ENCODE measurements around the gene ZG16B. TPM values are rescaled to one million over a fixed set of nuclear protein-coding genes. Genes with fewer than 3 reads are reported as not detected.

ZG16B gene, protein sequence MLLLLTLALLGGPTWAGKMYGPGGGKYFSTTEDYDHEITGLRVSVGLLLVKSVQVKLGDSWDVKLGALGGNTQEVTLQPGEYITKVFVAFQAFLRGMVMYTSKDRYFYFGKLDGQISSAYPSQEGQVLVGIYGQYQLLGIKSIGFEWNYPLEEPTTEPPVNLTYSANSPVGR
- total RNA-seq = 55.9 TPM

DNA sequence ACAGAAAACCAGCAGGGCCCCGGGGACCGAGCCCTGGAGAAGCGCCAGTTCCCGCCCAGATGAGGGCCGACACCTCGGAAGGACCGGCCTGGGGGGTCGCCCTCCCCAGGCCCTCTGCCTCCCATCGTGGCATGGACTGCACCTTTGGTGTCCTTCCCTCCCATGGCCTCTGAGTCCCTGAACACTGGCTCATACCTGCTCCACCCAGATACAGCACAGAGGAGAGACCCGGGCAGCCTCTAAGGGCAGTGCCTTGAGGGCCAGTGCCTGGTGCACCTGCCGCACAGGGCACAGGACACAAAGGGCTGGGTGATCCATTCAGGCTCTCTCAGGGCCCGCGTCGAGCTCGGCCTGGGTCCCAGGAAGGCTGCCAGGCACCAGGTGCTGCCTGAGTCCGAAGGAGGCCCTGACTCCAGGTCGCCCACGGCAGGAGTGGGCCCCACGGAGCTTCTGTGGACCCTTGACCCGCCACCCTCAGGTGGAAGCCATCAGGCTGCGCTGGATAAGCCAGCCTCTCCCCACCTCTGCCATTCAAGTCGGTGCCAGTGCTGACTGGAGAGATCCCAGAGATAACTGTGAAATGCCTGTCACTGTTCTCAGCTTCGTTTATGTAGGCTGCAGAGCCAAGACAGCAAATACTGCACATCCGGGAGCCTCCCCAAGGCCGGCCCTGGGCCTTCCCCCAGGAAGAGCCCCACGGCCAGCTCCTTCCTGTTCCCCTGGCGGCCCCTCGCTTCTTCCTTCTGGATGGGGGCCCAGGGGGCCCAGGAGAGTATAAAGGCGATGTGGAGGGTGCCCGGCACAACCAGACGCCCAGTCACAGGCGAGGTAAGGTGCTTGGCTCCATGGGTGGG, at the start of gene ZG16B:
Gene ZG16B (plus strand): TSS at position 803 of the 854 bp plus-strand sequence. CDS start 139 bp downstream, outside the sequence.
- DNase-seq (ENCODE audit: low spot score) = peak; percentile 29

DNA sequence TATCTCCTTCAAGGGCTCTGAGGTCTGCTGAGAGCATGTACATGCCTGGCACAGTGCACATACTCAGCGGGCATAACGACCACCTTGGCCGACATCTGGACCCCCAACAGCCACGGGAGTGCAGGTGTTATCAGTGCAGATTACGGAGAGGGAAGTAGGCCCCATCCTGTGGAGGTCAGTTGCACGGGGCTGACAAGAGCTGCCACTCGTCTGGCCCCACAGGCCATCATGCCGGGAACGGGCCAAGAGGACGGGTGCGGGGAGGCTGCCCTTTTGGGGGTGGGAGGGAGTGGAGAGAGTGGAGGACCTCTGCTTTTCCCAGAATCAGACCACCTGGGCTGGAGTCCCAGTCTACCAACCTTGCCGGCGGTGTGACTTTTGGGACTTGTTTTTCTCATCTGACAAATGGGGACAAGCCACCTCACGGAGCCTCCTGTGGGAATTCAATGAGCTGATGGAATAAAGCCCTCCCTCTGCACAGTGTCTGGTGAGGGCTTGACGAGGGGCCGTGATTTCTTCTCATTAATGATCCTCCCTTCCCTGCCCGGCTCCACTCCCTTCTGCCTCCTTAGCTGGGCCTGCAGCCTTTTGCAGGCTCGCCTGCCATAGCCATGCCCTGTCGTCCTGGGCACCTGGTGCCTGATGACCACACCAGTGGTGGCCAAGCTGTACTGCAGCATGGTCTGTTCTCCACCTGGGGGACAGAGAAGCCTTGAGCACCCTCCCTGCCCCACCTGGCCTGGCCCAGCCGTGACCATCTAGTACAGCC, 47.3 kb upstream of the ZG16B start:
- no peak for DNase-seq (ENCODE audit: low spot score)

DNA sequence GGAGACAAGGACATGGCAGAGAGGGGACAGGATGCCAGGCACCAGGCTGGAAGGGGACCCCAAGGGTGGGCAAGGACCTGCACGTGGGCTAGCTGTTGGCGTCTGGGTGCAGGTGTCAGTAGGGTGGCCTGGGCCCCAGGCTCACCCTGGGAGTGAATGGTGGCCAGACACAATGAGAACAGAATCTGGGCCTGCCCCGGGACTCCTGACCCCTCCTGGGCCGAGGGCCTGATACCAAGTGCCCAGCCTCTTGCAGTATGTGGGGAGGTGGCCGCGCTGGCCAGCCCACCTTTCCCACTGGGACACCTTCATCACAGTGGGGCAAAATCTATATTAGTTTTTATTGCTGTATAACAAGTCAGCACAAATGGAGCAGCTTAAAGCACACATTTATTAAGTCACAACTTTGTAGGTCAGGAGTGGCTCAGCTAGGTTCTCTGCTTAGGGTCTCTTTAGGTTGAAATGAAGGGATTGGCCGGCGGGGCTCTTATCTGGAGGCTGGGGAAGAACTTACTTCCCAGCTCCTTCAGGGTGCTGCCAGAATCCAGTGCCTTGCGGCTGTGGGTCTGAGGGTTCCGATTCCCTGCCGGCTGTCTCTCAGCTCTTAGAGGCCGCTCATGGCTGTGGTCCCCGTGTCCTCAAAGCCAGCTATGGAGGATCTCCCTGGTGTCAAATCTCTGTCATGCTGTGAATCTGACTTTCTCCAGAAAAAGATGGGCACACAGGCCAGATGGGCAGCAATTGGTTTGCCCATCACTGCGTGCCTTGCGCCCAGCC, 46.3 kb upstream of the ZG16B start:
- no peak for DNase-seq (ENCODE audit: low spot score)

DNA sequence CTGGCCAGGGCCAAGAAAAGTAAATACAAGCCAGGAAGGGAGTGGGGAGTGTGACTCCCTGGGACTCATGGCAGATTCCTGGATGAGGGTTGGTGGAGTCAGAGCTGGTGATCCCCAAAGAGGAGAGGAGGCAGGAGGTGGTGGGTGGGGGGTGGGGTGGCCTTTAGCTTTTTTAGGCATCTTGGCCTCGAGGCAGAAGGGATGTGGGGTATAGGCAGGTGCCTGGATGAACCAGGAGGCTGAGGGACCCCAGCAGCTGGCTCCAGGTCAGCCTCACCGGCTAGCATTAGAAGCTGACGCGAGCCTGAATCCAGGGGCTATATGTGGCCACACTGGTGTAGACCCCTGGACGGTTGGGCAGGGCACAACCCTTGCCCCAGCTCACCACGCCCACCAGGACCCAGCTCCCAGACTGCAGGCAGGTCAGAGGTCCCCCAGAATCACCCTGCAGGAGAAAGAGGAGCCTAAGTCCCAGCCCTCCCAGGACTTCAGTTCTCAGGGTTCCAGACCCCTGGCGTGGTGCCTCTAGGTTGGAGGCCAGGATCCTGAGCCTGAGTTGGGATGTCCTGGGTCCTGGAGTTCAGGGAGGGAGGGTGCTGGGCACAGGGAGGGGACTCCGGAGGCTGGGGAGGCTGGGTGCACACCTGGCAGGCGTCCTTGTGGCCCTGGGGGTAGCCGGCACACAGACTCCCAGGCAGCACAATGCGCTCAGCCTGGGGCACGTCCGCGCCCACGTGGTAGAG, 45.6 kb upstream of the ZG16B start:
- DNase-seq (ENCODE audit: low spot score) = no peak

DNA sequence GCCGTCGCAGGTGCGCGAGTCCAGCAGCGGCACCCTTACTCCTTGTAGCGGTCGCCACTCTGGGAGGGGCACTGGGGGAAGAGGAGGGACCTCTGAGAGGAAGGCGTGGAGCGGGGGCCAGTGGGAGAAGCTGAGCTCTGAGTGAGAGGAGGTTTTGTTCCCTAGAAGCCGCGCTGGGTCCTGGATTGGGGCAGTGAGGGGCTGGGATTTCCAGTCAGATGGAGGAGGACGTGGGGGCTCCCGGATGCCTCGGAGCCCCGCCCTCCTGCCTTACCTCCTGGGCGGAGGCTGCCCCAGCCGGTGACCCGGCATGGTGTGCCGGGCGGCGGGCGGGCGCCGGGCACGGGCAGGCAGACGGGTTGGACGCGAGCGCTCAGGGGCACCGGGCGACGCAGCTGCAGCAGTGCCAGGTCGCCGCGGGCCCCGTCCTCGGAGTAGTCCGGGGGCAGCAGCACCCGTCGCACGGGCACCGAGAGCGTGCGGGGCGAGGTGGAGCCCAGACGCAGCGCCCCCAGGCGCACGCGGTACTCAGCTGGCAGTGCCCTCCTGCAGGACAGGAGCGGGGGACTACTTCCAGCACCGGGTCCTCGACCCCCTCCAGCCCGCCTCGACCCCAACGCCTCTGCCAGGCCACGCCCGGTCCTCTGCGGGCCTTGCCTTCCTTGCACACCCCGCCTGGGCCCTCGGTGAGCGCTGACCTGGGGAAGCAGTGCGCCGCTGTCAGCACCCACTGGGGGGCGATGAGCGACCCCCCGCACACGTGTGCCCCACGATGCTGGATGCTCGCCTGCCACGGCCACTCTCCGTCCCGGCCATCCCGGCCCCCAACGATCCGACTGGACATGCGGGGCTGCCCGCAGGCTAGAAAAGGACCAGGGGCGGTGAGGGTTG, 44.8 kb upstream of the ZG16B start:
- no peak for DNase-seq (ENCODE audit: low spot score)

DNA sequence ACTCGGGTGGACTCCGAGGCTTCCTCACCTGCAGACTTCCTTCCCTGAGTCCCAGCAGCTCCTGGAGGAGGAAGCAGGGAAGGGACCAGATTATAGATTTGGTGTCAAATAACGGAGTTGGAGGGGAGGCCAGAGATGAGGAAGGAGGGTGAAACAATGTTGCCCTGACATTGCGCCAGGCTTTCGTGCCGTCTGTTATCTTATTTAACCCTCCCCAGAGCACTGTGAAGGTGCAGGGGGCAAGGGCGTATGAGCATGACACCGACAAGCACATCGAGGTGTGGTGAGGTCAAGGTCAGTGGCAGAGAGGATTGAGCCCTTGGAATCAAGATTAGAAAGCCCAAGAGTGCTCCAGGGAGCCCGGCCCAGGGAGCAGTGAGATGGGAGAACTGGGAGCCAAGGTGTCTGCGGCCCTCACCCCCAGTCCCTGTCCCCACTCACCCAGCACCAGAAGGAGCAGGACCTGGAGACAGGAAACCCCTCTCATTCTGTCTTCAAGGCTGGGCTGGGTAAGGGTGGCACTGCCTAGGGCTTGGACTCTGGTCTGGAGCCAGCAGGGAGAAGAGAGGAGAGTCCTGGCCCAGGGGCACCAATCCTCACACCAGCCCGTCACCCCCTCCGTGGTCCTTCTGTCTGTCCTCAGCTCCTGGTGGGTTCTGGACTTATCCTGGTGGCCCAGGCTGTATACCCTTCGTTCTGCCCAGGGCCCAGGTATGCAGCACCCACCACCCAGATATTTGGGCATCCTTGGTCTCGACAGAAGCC, 43.9 kb upstream of the ZG16B start:
- DNase-seq (ENCODE audit: low spot score) = no peak

DNA sequence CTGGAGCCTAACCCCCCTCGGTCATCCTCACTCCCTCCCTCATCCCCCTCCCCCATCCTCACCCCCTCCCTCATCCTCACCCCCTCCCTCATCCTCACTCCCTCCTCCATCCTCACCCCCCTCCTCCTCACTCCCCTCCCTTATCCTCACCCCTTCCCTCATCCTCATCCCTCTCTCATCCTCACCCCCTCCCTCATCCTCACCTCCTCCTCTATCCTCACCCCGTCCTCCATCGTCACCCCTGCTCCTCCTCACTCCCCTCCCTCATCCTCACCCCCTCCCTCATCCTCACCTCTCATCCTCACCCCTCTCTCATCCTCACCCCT, 43.3 kb upstream of the ZG16B start:
- DNase-seq (ENCODE audit: low spot score) = no peak

DNA sequence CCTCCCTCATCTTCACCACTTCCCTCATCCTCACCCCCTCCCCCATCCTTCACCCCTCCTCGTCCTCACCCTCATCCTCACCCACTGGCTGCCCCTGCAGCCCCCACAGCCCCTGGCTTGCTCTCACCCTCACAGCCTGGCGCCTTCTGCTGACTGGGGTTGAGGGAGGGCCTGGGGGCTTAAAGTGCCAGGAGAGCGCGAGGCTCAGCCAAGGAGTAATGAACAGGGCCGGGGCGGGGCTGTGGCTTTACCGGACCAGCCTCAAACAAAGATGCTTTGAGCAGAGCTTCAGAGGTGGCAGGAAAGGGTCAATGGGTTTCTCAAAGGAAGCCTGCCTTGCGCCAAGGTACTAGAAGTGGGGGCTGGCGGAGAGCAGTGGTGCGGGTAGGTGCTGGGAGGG, 42.7 kb upstream of the ZG16B start, which contains the start of gene PRSS33:
Gene PRSS33 (minus strand): TSS at position 155 of the 400 bp plus-strand sequence. CDS start 1,013 bp downstream, outside the sequence.
- DNase-seq (ENCODE audit: low spot score) = no peak

DNA sequence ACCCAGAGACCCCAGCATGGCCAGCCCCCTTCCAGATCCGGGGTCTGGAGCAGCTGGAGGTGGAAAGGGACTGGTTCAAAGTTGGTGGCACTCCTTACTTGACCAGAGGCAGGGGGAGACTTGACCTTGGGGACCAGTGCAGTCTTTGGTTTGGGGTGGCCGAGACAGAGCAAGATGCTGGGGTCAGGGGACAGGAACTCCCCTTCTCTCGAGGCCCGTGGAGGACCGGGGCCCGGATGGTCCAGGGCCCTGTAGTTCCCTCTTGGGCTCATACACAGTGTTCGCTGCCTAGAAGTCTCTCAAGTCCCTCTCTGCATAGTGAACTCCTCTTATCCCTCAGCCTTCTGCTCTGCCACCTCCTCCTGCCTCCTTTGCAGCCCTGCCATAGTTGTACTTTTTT, 42.1 kb upstream of the ZG16B start:
- no peak for DNase-seq (ENCODE audit: low spot score)

DNA sequence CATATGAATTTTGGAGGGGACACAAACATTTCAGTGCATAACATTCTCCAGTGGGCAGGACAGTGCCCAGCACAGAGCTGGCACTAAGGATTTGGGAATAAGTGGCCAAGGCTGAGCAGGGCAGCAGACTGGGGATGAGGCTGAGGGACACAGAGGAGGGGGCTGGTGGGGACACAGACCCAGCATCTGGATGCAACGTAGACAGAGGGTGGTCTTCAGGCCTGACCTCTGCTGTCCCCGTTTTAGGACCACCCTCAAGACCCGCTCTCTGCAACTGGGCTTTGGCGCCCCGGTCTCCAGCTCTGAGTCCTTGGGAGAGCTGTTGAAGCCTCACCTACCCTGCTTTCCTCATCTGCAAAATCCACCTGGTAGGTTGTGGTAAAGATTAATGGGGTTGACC, 39.5 kb upstream of the ZG16B start:
- DNase-seq (ENCODE audit: low spot score) = no peak

DNA sequence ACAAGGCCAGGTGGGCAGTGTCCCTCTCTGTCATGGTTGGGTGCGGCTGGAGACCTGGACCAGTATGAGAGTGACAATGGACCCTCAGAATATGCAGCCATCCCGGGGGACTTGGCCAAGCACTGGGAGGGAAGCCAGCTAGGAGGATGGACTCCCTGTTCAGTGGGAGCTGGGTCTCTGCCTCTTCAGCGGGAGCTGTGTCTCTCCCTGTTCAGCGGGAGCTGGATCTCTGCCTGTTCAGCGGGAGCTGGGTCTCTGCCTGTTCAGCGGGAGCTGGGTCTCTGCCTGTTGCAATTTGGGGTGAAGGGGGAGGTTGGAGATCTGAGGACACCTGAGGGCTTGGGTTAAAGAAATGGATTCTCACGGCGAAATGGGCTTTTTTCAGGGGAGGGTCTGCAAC, 38.9 kb upstream of the ZG16B start:
- DNase-seq (ENCODE audit: low spot score) = no peak

DNA sequence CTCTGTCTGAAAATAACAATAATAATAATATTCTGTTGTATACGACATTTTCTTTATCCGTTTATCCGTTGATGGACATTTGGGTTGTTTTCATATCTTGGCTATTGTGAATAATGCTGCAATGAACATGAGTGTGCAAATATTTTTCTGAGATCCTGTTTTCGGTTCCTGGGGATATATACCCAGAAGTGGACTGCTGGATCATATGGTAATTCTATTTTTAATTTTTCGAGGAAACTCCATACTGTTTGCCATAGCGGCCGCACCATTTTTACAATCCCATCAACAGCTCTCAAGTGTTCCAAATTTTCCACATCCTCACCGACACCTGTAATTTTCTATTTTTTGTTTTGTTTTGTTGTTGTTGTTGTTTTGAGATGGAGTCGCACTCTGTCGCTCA, 37.2 kb upstream of the ZG16B start:
- DNase-seq (ENCODE audit: low spot score) = no peak

DNA sequence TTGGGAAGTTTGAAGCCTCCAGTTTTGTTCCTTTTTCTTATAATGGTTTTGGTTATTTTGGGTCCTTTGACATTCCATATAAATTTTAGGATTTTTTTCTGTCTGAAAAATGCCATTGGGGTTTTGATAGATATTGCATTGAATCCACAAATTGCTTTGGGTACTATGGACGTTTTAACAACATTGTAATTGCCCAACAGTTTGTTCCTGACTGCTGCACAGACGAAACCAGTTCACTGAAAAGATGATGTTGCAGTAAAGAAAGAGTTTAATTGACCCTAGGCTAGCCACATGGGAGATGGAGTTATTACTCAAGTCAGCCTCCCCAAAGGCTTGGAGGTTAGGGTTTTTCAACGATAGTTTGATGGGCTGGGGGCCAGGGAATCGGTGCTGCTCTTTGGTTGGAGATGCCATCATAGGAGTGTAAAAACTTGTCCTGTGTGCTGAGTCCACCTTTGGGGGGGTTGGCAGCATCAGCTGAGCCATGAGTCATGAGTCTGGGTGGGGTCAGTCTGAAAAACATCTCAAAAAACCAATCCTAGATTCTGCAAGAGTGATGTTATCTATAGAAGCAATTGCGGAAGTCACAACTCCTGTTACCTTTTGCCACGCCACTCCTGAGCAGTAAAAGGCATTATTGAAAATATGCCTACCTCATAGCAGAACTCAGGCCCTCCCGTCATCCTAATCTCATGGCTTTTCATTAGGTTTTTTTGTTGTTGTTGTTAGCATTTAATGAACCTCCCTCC, 34.5 kb upstream of the ZG16B start:
- DNase-seq (ENCODE audit: low spot score) = no peak

DNA sequence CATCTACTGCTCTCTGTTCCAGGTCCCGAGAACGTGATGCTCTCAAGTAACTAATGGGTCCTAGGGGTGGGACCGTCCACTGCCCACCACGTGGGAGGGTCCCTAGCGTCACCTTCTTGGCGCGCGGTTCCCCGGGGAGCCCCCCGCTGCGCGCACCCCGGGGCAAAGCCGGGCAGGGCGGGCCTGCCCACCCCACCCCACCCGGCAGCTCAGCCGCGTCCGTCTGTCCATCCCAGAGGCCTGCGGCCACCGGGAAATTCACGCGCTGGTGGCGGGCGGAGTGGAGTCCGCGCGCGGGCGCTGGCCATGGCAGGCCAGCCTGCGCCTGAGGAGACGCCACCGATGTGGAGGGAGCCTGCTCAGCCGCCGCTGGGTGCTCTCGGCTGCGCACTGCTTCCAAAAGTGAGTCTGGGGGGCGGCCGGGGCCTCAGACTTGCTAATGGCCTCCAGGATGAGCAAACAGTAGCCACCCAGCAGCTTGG, 31.3 kb upstream of the ZG16B start:
- no peak for DNase-seq (ENCODE audit: low spot score)

DNA sequence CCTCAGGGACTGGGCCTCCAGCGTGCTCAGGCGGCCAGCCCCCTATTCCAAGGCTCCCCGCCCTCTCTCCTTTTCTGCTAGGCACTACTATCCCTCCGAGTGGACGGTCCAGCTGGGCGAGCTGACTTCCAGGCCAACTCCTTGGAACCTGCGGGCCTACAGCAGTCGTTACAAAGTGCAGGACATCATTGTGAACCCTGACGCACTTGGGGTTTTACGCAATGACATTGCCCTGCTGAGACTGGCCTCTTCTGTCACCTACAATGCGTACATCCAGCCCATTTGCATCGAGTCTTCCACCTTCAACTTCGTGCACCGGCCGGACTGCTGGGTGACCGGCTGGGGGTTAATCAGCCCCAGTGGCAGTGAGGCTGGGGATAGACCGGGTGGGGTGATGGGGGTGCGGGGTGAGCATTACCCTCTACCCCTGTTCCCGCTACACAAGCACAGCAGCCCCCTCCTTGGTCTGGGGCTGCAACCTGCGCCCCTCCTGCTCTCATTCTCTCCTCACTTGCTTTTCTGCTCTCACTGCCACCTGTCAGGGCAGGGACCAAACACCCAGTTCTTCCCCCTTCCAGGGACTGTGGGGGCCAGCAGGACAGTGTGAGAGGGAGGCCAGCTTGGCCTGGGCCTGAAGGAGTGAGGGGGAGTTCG, 30.8 kb upstream of the ZG16B start:
- no peak for DNase-seq (ENCODE audit: low spot score)

DNA sequence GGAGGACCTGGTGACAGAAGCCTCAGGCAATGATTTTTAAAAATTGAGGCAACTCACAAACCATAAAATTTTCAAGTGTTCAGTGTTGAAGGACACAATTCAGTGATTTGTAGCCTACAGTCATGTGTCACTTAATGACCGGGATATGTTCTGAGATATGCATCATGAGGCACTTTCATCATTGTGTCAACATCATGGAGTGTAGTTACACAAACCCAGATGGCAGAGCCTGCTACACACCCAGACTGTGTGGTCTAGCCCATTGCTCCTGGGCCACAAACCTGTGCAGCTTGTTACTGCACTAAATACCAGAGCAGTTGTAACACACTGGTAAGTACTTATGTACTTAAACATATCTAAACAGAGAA, 30.3 kb upstream of the ZG16B start:
- no peak for DNase-seq (ENCODE audit: low spot score)

DNA sequence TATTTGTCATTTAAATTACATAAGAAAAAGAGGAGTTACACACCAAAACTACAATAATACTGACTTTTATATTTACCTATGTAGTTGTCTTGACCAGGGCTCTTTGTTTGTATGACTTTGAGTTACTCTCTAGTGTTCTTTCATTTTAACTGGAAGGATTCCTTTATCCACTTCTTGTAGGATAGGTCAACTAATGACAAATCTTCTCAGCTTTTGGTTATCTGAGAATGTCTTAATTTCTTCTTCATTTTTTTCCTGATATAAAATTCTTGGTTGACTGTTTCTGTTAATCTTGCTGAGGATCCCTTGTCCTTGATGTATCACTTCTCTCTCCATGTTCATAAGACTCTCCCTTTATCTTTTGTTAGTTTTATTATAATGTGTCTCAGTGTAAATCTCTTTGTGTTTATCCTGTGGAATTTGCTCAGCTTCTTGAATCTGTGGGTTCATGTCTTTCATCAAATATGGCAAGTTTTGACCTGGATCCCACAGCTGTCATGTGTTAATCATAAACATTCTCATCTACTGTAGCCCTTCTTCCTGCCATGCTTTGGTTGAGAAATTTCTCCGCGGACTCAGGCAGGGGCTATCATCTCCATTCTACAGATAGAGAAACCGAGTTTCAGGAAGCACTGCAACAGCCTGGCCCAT, 26.4 kb upstream of the ZG16B start:
- no peak for DNase-seq (ENCODE audit: low spot score)

DNA sequence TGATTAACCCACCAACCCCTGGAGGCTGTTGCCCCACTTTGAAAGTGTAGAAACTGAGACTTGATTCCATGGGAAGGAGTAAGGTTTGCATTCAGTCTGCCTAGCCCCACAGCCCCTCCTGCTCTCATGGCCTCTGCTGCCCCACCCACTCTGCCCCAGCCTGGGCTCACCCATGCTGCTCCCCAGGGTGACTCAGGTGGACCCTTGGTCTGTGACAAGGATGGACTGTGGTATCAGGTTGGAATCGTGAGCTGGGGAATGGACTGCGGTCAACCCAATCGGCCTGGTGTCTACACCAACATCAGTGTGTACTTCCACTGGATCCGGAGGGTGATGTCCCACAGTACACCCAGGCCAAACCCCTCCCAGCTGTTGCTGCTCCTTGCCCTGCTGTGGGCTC, 25.4 kb upstream of the ZG16B start:
- DNase-seq (ENCODE audit: low spot score) = no peak
